CD4-positive, alpha-beta T cell treated with Interleukin-12 subunit alpha and Interleukin-12 subunit beta, for 1 hour (primary cell): ENCODE data around the gene KBTBD6.
"Not testable (repeated sequence)": the region's sequence is repeated elsewhere in the genome, so short reads cannot be mapped to it uniquely, and the experiment has no call there.

Source experiments
- DNase-seq: peaks from one replicate; pipeline ENCODE4 v3.0.0-alpha.2; 2020

Gene KBTBD6

GRCh38 chr13:41132512-41133152 is at the start of gene KBTBD6:
KBTBD6 (minus strand) TSS chr13:41132802; CDS start chr13:41132511, 291 bp downstream.
- peak; percentile 93 for DNase-seq

- DNase-seq = no peak
Observed at GRCh38 chr13:41182231-41182630, 49.6 kb upstream of the KBTBD6 start.

GRCh38 chr13:41179593-41180250 is 47.1 kb upstream of the KBTBD6 start:
- no peak for DNase-seq

GRCh38 chr13:41178040-41178439 is 45.4 kb upstream of the KBTBD6 start:
- no peak for DNase-seq

- DNase-seq = no peak
Observed at GRCh38 chr13:41177616-41178015, 45.0 kb upstream of the KBTBD6 start.

- not testable (repeated sequence) for DNase-seq
Observed at GRCh38 chr13:41175576-41175975, 43.0 kb upstream of the KBTBD6 start.

- DNase-seq = no peak
Observed at GRCh38 chr13:41162151-41162550, 29.5 kb upstream of the KBTBD6 start.

- no peak for DNase-seq
Observed at GRCh38 chr13:41159174-41159573, 26.6 kb upstream of the KBTBD6 start.

- no peak for DNase-seq
Observed at GRCh38 chr13:41157048-41157717, 24.6 kb upstream of the KBTBD6 start.

GRCh38 chr13:41156620-41157019 is 24.0 kb upstream of the KBTBD6 start:
- DNase-seq = no peak

GRCh38 chr13:41154042-41154441 is 21.4 kb upstream of the KBTBD6 start:
- no peak for DNase-seq

- DNase-seq = no peak
Observed at GRCh38 chr13:41152005-41152404, 19.4 kb upstream of the KBTBD6 start.

GRCh38 chr13:41150058-41150457 is 17.5 kb upstream of the KBTBD6 start:
- DNase-seq = no peak

GRCh38 chr13:41148419-41149283 is 16.0 kb upstream of the KBTBD6 start:
- DNase-seq = no peak

- DNase-seq = no peak
Observed at GRCh38 chr13:41145136-41145908, 12.7 kb upstream of the KBTBD6 start.

GRCh38 chr13:41144576-41144975 is 12.0 kb upstream of the KBTBD6 start:
- DNase-seq = no peak

GRCh38 chr13:41139296-41139966 is 6.8 kb upstream of the KBTBD6 start:
- no peak for DNase-seq

GRCh38 chr13:41137951-41138350 is 5.3 kb upstream of the KBTBD6 start:
- no peak for DNase-seq

GRCh38 chr13:41137241-41137640 is 4.6 kb upstream of the KBTBD6 start:
- no peak for DNase-seq

GRCh38 chr13:41136396-41137031 is 3.9 kb upstream of the KBTBD6 start:
- DNase-seq = no peak

- no peak for DNase-seq
Observed at GRCh38 chr13:41133951-41134350, 1.3 kb upstream of the KBTBD6 start.
